ENCODE data around the gene LASP1. TPM values are rescaled to one million over a fixed set of nuclear protein-coding genes. Genes with fewer than 3 reads are reported as not detected.

Gene LASP1
- total and polyA plus RNA-seq, 2 experiments from 2014 or later: 48.7 to 173 TPM

- no peak for TF ChIP-seq ZNF462 (CRISPR knock-in tag; IDR thresholded peaks at IDR 0.05)
Measured at GRCh38 chr17:38897671-38898290, 27.9 kb downstream of the LASP1 start (continued).

- no peak overlapping the region for H3K4me3 Mint-ChIP-seq
- TF ChIP-seq POLR2AphosphoS5 (IDR thresholded peaks at IDR 0.05; ENCODE audit: low read depth) (no peak), EZH2 (IDR thresholded peaks at IDR 0.05; ENCODE audit: low read depth, unreplicated experiment) (no peak), ZNF331 (CRISPR knock-in tag; IDR thresholded peaks at IDR 0.05; ENCODE audit: low read depth) (no peak), ZNF462 (CRISPR knock-in tag; IDR thresholded peaks at IDR 0.05) (no peak), CREB1 (CRISPR knock-in tag; IDR thresholded peaks at IDR 0.05; ENCODE audit: low read depth) (no peak), CTCF (conservative IDR thresholded peaks at IDR 0.05; ENCODE audit: low read depth in 2 of 2) (no peak), EZH2phosphoT487 (IDR thresholded peaks at IDR 0.05; ENCODE audit: unreplicated experiment) (no peak)
Measured at GRCh38 chr17:38898291-38898679, 28.4 kb downstream of the LASP1 start.

More at GRCh38 chr17:38898291-38898679, 28.4 kb downstream of the LASP1 start:
- ATAC-seq: no peak
- H2AFZ ChIP-seq: no peak overlapping the region
- H3K27me3 Mint-ChIP-seq (ENCODE audit: insufficient read depth, low read depth, poor library complexity): peaks cover 4% of the 10 kb centered on the region
- H3K27ac ChIP-seq (ENCODE audit: low read depth): 0 out of 2 replicates have a peak overlapping the region, but pooled peaks have one; percentile 19
- peaks cover 38% of the 10 kb centered on the region for H3K4me1 Mint-ChIP-seq
- H3K4me2 ChIP-seq: no peak overlapping the region
- no peaks in the 10 kb centered on the region for H3K36me3 ChIP-seq (ENCODE audit: insufficient read depth)
- 0 out of 2 replicates have a peak, but pooled peaks cover 14% of the 10 kb centered on the region for H3F3A ChIP-seq (replicated peaks; ENCODE audit: low read depth)
- H3K27ac Mint-ChIP-seq: 0 out of 2 replicates have a peak overlapping the region, but pooled peaks have one; percentile 77
- H3K36me3 Mint-ChIP-seq (ENCODE audit: low read depth): peaks cover 39% of the 10 kb centered on the region
- H3K27me3 ChIP-seq (ENCODE audit: insufficient read depth): no peaks in the 10 kb centered on the region
- H3K4me3 ChIP-seq: no peak overlapping the region
- peaks cover 9% of the 10 kb centered on the region; the same call in 1 of the 2 replicates for H3K79me2 ChIP-seq (replicated peaks; ENCODE audit: insufficient read depth)
- peaks cover 35% of the 10 kb centered on the region for H3K4me1 ChIP-seq (ENCODE audit: insufficient read depth)
- peaks cover 4% of the 10 kb centered on the region; the same call in 1 of the 2 replicates for H4K20me1 ChIP-seq (replicated peaks; ENCODE audit: insufficient read depth)
- H3K9me2 ChIP-seq (ENCODE audit: insufficient read depth): no peaks in the 10 kb centered on the region
- no peaks in the 10 kb centered on the region for H3K9me3 Mint-ChIP-seq
- no peak for DNase-seq (ENCODE audit: low spot score)

All from GM23338 (cell line).